HCT116 (cell line): Measurements from ENCODE around the gene SH3PXD2A. TPM values are rescaled to one million over a fixed set of nuclear protein-coding genes. Genes with fewer than 3 reads are reported as not detected.

Source experiments
- ATAC-seq: fragments of 200-7000 bp; cut with Tn5 transposase; 2 replicates; pipeline ENCODE4 v1.9.1; 2020; ENCODE audit warnings: mild to moderate bottlenecking, moderate library complexity
- BruUV-seq: library from RNA; stranded (reverse); fragments of 400-500 nt; replicated peaks from 2 replicates; lab custom pipeline; 2021; lab: Mats Ljungman, UMichigan
- CTCF ChIA-PET: fragments of 300-600 bp; sonication (Branson Sonifier 250); formaldehyde crosslinking; loops from one replicate; lab custom pipeline; 2021; ENCODE audit warnings: antibody characterized with exemption; lab: Charles Lee
- POLR2A ChIA-PET: fragments of 300-600, 350-600 bp; sonication (Branson Sonifier 250); formaldehyde crosslinking; loops from one replicate; lab custom pipeline; 2021; ENCODE audit warnings: antibody characterized with exemption; lab: Charles Lee
- RAD21 ChIA-PET, 2 experiments: fragments of 300-600 bp; sonication (Branson Sonifier 250); formaldehyde crosslinking; loops; one replicate each; lab custom pipeline; 2023; ENCODE audit warnings: low total read pairs in 2 of 2; ENCODE audit not compliant: uncharacterized antibody in 2 of 2, unreplicated experiment in 2 of 2, low non-redundant PET in 1 of 2; lab: Charles Lee
- DNase-seq: peaks from one replicate; pipeline ENCODE4 v3.0.0-alpha.2; 2010; ENCODE audit warnings: low read depth, low spot score
- H2AFZ ChIP-seq: fragments of 200-600 bp; shearing (Covaris generic), sonication (generic); 2 replicates; pipeline ENCODE4 v1.6.1; 2017; ENCODE audit warnings: low read depth, mixed run types, mixed read lengths, antibody characterized with exemption, low read length; ENCODE audit not compliant: poor library complexity, severe bottlenecking
- H3K27ac ChIP-seq: 2 replicates; pipeline ENCODE4 v1.5.1; 2012; ENCODE audit warnings: low read depth, low read length
- H3K27me3 ChIP-seq: fragments of 200-600 bp; sonication (generic); 2 replicates; pipeline ENCODE4 v1.6.1; 2016; ENCODE audit warnings: mixed run types, low read length, mixed read lengths; ENCODE audit not compliant: insufficient read depth
- H3K36me3 ChIP-seq, 2 experiments: fragments of 200-500 bp in 1 of 2; fragments of 200-600 bp in 1 of 2; sonication (Bioruptor generic) in 1 of 2; sonication (generic) in 1 of 2; 2 replicates each; pipeline versions ENCODE4 v1.5.1 to v1.6.1; 2014 to 2016; ENCODE audit warnings: low read length in 2 of 2, inconsistent platforms in 1 of 2, mixed read lengths in 1 of 2, mixed run types in 1 of 2; ENCODE audit not compliant: insufficient read depth in 2 of 2, control insufficient read depth in 1 of 2
- H3K4me1 ChIP-seq, 2 experiments: fragments of 200-600 bp in 1 of 2; sonication (generic) in 1 of 2; 2 replicates each; pipeline versions ENCODE4 v1.5.1 to v1.6.1; 2012 to 2017; ENCODE audit warnings: low read length in 2 of 2, inconsistent platforms in 1 of 2, mild to moderate bottlenecking in 1 of 2, mixed read lengths in 1 of 2, mixed run types in 1 of 2, moderate library complexity in 1 of 2; ENCODE audit not compliant: insufficient read depth in 2 of 2, control insufficient read depth in 1 of 2
- H3K4me2 ChIP-seq: fragments of 200-600 bp; sonication (generic); 2 replicates; pipeline ENCODE4 v1.6.1; 2017; ENCODE audit warnings: mixed run types, low read length, mixed read lengths
- H3K4me3 ChIP-seq, 2 experiments: fragments of 200-600 bp in 1 of 2; sonication (generic) in 1 of 2; replicated peaks in 1 of 2; 2 replicates each; pipeline ENCODE4 v1.5.1; 2011 to 2016; ENCODE audit warnings: low read length in 2 of 2, control low read depth in 1 of 2, low read depth in 1 of 2, mild to moderate bottlenecking in 1 of 2, mixed read lengths in 1 of 2, mixed run types in 1 of 2
- H3K79me2 ChIP-seq: fragments of 200-600 bp; sonication (generic); 2 replicates; pipeline ENCODE4 v1.6.1; 2017; ENCODE audit warnings: mild to moderate bottlenecking, mixed run types, low read length, moderate library complexity, mixed read lengths; ENCODE audit not compliant: insufficient read depth
- H3K9ac ChIP-seq: fragments of 200-600 bp; sonication (generic); 2 replicates; pipeline ENCODE4 v1.6.1; 2016; ENCODE audit warnings: low read length, mixed read lengths
- H3K9me2 ChIP-seq: fragments of 200-600 bp; sonication (generic), shearing (Covaris generic); 2 replicates; pipeline ENCODE4 v1.6.1; 2017; ENCODE audit warnings: mixed run types, mild to moderate bottlenecking, moderate library complexity; ENCODE audit not compliant: insufficient read depth
- H3K9me3 ChIP-seq, 2 experiments: fragments of 200-500 bp in 1 of 2; fragments of 200-600 bp in 1 of 2; sonication (Bioruptor generic) in 1 of 2; sonication (generic) in 1 of 2; 2 replicates each; pipeline ENCODE4 v1.6.1; 2014 to 2017; ENCODE audit warnings: low read length in 2 of 2, mixed read lengths in 2 of 2, inconsistent platforms in 1 of 2, low read depth in 1 of 2, mild to moderate bottlenecking in 1 of 2, mixed run types in 1 of 2, moderate library complexity in 1 of 2; ENCODE audit not compliant: control insufficient read depth in 1 of 2, insufficient read depth in 1 of 2
- H4K20me1 ChIP-seq: fragments of 200-600 bp; sonication (generic), shearing (Covaris generic); 2 replicates; pipeline ENCODE4 v1.6.1; 2017; ENCODE audit warnings: mixed run types, mild to moderate bottlenecking, moderate library complexity; ENCODE audit not compliant: insufficient read depth
- ATF3 ChIP-seq: IDR thresholded peaks from 2 replicates; pipeline ENCODE4 v1.6.1; 2012
- CBX3 ChIP-seq: IDR thresholded peaks from 2 replicates; pipeline ENCODE4 v1.6.1; 2012; ENCODE audit warnings: low read depth
- CEBPB ChIP-seq: IDR thresholded peaks from 2 replicates; pipeline ENCODE4 v1.6.1; 2012; ENCODE audit warnings: low read depth
- EGR1 ChIP-seq: IDR thresholded peaks from 2 replicates; pipeline ENCODE4 v1.6.1; 2012; ENCODE audit warnings: low read depth
- EZH2phosphoT487 ChIP-seq: fragments of 200-600 bp; IDR thresholded peaks from 2 replicates; pipeline ENCODE4 v1.6.1; 2018; ENCODE audit warnings: antibody characterized with exemption, borderline replicate concordance
- FOSL1 ChIP-seq: IDR thresholded peaks from 2 replicates; pipeline ENCODE4 v1.6.1; 2012; ENCODE audit warnings: low read depth
- JUND ChIP-seq: IDR thresholded peaks from 2 replicates; pipeline ENCODE4 v1.6.1; 2012
- POLR2A ChIP-seq: IDR thresholded peaks from 2 replicates; pipeline ENCODE4 v1.7.0; 2011; ENCODE audit warnings: borderline replicate concordance; ENCODE audit not compliant: insufficient read depth, insufficient read length; ENCODE audit errors: extremely low read depth
- RAD21 ChIP-seq: IDR thresholded peaks from 2 replicates; pipeline ENCODE4 v1.6.1; 2012; ENCODE audit warnings: low read depth, mild to moderate bottlenecking
- SP1 ChIP-seq: IDR thresholded peaks from 2 replicates; pipeline ENCODE4 v1.6.1; 2012; ENCODE audit warnings: low read depth
- SRF ChIP-seq: IDR thresholded peaks from 2 replicates; pipeline ENCODE4 v1.6.1; 2012; ENCODE audit warnings: low read depth
- YY1 ChIP-seq: IDR thresholded peaks from 2 replicates; pipeline ENCODE4 v1.6.1; 2011; ENCODE audit warnings: low read length, low read depth, moderate library complexity, mild to moderate bottlenecking; ENCODE audit not compliant: insufficient replicate concordance; ENCODE audit errors: extremely low read depth
- ZBTB33 ChIP-seq: IDR thresholded peaks from 2 replicates; pipeline ENCODE4 v1.6.1; 2011; ENCODE audit warnings: mild to moderate bottlenecking, low read length, moderate library complexity; ENCODE audit not compliant: insufficient replicate concordance; ENCODE audit errors: extremely low read depth
- ZNF274 ChIP-seq: fragments of 200-500 bp; sonication (Bioruptor generic); IDR thresholded peaks from 2 replicates; pipeline ENCODE4 v1.6.1; 2014; ENCODE audit warnings: mild to moderate bottlenecking, low read depth, low read length, inconsistent platforms
- intact Hi-C: fragments of 100-400 bp; cut with micrococcal nuclease; formaldehyde crosslinking; loops from 2 replicates; pipeline ENCODE4 v1.10.0; 2022
- total RNA-seq: library from RNA; stranded (reverse); gene quantifications from one replicate; pipeline ENCODE4 v1.2.1, GENCODE V29; 2021; ENCODE audit not compliant: unreplicated experiment

The SH3PXD2A gene
- total RNA-seq, 1 experiment from 2014 or later = 8.7 TPM

DNA sequence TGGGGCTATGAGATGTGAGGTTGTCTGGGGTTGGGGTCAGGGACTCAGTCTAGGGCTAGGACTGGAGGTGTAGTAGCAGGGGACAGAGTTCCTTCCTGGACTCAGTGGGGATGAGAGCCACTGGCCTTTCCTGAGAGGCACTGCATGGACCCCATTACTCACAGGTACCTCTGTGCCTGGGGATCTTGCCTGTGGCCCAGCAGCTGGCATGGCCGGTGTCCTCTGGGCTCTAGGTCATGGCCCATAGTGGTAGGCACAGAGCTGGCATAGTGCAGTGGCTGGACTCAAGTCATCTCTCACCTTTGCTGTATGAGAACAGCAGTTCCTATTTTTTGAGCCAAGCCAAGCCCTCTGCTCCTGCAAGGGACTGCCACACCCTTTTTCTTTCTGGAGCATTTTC lies 310.0 kb downstream of the SH3PXD2A start:
- no peaks in the 10 kb centered on the region for H3K9me2 ChIP-seq
- TF ChIP-seq CBX3 (no peak), RAD21 (no peak), SP1 (no peak), EZH2phosphoT487 (no peak), POLR2A (no peak), ZNF274 (no peak), CEBPB (no peak), SRF (no peak), YY1 (no peak), ZBTB33 (no peak), ATF3 (no peak), EGR1 (no peak), JUND (no peak), FOSL1 (no peak)
- peaks cover 8 to 35% of the 10 kb centered on the region in 2 experiments; a peak in 3 of 4 replicates for H3K4me1 ChIP-seq
- no peaks in the 10 kb centered on the region for H3K79me2 ChIP-seq
- RAD21 ChIA-PET = no interaction called here
- POLR2A ChIA-PET = no interaction called here
- no peak for DNase-seq
- H3K27me3 ChIP-seq = no peaks in the 10 kb centered on the region
- H3K27ac ChIP-seq = no peak overlapping the region
- no peak overlapping the region for H3K9ac ChIP-seq
- H3K36me3 ChIP-seq = no peaks in the 10 kb centered on the region
- H3K4me2 ChIP-seq = peak overlapping the region; percentile 34
- no peak for ATAC-seq
- H2AFZ ChIP-seq = no peak overlapping the region
- H3K9me3 ChIP-seq = no peaks in the 10 kb centered on the region
- no peaks in the 10 kb centered on the region for H4K20me1 ChIP-seq
- intact Hi-C loops = no loop called here
- CTCF ChIA-PET = interaction anchor here (4.0 kb wide), 1 partner anchor 19 kb away, joined by 19 read pairs; no protein-coding TSS in a partner anchor
- H3K4me3 ChIP-seq = no peak overlapping the region
- BruUV-seq = no TSS peak
